Activated T-cell treated with anti-CD3 and anti-CD28 coated beads, Interleukin-2, amount 50 U/mL, for 1 hour (primary cell): ENCODE data around the gene KRTAP10-6.
"Not testable (repeated sequence)": the region's sequence is repeated elsewhere in the genome, so short reads cannot be mapped to it uniquely, and the experiment has no call there.

ENCODE experiments used
- DNase-seq: peaks from one replicate; pipeline ENCODE4 v3.0.0-alpha.2; 2020

The KRTAP10-6 gene

GRCh38 chr21:44596068-44596725 lies 3.9 kb upstream of the KRTAP10-6 start:
- DNase-seq, result no peak

- no peak for DNase-seq
Measured at GRCh38 chr21:44595524-44595923, 3.2 kb upstream of the KRTAP10-6 start.

DNA sequence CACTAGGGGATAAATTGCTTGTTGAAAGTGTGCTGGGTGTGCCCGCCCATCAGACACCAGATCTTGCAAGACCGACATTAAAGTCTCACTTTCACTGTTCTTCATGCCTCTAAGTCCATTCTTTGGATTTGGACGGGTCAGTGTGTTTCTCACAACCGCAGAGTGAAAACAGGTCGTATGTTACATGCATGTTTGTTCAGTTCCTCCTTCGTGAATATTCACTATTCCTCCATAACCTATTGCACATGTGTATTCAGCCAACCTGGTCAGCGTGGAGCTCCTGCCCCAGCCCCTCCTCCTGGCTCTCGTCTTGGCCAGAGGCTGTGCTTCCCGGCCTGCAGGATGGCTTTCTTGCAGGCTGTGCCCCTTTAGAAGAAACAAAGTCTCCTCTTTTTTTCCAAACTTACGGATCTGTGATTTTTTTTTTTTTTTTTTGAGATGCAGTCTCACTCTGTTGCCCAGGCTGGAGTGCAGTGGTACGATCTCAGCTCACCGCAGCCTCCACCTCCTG lies 2.2 kb upstream of the KRTAP10-6 start:
- no peak for DNase-seq

DNA sequence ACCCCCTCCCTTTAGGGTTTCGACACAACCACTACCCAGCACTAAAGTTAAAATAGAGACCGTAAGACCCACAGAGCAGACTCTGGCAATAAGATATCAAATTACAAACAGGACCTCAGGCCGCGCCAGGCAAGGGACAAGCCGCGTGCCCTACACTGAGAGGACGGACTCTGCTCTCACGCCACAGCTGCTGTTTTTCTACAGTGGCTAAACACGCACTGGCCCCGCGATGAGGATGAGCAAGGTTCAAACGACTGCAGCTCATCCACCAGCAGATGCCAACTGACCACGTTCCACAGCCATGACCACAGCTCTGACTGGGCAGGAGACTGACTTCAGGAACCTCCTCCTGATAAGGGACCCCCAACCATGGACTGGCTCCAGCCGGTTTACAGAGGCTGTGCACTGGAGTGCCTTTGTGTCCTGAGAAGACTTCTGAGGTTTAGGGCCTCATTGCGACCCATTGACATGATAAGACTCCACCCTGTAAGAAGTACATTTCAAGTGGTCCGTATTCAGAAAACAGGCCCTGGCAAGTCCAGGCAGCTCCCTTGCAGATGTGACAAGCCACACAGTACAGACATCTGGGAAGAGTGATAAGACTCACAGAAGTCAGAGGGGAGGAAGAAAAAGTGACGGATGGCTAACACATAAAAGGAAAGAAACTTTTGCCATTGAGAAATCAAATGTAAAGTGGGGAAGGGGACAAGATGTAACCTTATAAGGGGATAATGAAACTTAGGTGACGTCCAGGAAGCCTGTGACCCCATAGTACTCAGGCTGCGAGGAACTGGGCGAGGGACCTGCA lies 1.5 kb upstream of the KRTAP10-6 start:
- no peak for DNase-seq

DNA sequence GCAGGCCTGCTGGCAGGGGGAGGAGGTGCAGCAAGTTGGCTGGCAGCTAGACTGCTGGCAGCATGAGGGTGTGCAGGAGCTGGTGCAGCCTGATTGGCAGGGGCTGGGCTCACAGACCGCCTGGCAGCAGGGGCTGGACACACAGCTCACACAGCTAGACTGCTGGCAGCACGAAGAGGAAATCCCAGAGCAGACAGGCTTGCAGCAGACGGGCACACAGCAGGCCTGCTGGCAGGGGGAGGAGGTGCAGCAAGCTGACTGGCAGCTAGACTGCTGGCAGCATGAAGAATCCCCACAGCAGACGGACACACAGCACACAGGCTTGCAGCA lies 539 bp downstream of the KRTAP10-6 start:
- peak; percentile 13 for DNase-seq

GRCh38 chr21:44590897-44591800 lies 1.2 kb downstream of the KRTAP10-6 start:
- DNase-seq, result not testable (repeated sequence)

DNA sequence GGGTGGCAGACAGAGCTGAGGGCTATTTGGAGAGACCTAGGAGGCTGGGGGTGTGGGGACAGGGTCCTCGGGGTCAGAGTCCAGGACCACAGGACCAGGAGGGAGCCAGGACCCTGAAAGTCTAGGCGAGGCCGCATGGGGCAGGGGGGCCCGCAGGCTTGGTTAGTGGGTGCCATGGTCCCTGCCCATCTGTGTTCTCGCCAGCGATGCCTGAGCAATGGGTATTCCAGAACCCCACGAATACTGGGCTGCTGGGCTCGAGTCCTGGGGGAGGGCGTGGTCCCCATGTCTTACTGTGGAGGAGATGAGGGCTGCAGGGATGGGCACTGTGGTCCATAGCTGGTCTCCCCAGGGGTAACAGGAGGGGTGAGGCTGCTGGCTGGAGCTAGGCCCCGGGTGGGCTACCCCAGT lies 2.0 kb downstream of the KRTAP10-6 start:
- no peak for DNase-seq

GRCh38 chr21:44589586-44590305 lies 2.6 kb downstream of the KRTAP10-6 start:
- DNase-seq, result no peak

DNA sequence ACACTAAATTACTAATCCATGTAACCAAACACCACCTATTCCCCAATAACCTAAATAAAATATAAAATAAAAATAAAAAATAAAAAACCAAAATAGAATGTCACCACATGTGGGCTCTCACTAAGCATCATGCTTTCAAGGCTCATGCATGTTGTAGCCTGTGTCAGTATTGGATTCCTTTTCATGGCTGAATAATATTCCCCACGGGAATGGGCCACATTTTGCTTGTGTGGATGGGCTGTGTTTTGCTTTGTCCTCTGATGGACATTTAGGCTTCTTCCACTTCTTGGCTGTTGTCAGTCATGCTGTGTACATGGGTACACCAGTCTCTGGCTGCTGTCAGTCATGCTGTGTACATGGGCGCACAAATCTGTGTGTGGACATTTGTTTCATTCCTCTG lies 3.2 kb downstream of the KRTAP10-6 start:
- no peak for DNase-seq

DNA sequence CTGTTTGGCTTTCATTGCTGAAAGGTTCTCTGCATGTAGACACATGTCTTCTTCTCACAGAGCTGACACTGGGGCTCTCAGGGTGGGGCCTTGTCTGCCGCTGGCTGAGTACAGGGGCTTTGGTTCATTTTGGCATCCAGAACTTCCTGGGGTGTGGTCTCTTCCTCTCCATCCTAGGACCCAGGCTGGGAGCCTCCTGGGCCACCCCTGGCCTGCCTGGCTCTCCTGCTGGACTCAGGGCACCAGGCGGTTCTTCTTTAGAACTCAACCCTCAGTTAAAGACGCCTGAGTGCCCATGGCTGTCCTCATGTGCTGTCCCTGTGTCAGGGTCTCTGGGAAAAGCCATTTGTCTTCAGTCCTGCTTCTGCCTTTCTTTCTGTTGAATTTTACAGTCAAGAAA lies 6.4 kb downstream of the KRTAP10-6 start:
- DNase-seq, result no peak

DNA sequence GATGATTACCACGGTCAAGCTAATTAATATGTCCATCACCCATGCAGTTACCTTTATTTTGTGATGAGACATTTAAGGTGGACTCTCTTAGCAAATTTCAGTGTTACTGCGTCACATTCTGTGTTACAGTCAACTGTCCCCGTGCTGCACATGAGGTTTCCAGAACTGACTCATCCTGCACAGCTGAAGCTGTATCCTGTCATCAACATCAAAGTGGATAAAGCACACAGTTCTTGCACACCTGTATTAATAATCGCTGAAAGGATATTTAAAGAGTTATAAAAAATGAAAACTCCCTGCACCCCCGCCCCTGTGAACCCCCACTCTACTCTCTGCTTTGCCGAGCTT lies 8.5 kb downstream of the KRTAP10-6 start:
- no peak for DNase-seq

DNA sequence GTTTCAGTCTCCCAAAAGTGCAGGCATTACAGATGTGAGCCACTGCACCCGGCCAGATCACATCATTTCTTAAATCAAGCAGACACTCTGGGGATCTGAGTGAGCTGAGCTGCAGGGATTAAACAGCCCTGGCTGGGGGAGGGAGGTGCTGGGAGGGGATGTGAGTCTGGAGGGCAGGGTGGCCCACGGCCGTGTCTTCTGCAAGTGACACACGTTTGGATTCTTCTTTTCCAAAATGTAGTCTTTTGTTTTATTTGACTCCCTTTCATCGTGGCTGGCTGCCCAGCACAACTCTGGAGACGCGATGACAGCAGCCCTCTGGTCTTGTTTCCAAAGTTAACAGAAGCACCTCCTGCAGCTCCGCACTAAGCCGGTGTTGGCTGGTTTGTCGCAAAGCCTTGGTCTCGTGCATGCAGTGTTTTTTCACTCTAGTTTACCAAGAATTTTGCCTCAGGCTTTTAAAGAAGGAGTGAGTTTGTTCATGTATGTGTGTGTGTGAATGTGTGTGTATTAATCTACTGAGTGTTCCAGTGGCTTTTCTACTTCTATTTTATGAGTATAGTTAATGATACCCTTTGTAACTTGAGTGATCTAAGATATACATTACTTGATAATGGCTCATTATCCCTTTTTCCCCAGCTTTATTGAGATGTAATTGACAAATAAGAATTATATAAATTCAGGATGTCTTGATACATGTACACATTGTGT lies 9.1 kb downstream of the KRTAP10-6 start:
- DNase-seq, result no peak

GRCh38 chr21:44582055-44582454 lies 10.2 kb downstream of the KRTAP10-6 start:
- no peak for DNase-seq

DNA sequence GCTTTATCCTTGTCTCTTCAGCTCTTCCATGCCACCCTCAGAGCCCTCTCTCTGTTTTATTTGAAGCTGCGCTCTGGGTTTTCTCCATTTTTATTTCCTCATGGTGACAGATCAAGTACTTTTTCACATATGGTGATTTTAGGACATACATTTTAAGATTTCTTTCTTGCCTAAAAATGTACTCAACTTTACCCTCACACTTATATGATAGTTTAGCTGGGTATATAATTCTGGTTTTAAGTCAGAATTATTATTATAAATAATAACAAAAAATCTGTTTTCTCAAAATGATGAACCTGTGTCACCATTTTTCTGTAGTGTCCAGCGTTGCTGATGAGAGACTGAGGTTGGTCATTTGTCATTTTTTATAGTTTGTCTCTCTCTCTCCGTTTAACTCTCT lies 11.1 kb downstream of the KRTAP10-6 start:
- no peak for DNase-seq

DNA sequence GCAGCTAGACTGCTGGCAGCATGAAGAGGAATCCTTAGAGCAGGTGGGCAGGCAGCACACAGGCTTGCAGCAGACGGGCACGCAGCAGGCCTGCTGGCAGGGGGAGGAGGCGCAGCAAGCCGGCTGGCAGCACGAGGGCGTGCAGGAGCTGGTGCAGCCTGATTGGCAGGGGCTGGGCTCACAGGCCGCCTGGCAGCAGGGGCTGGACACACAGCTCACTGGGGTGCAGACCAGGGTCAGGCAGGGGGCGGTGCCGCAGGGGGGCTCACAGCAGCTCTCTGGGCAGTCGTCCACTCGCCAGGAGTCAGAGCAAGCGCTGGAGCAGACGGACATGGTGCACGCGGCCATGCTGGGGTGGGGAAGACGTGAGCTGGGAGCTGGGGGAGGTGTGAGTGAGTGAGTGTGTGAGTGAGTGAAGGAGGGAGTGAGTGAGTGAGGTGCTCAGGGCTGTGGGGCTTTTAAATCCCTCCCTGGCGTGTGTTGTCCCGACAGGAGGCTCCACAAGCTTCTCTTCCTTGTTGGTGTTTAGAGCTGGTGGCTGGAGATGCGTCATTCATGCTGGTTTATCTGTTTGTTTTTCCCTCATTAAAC lies 12.0 kb downstream of the KRTAP10-6 start, which contains the start of gene KRTAP10-5:
KRTAP10-5 (minus strand) TSS at position 374 of the 591 bp plus-strand sequence; CDS start at position 348, 26 bp downstream.
- DNase-seq, result not testable (repeated sequence)

GRCh38 chr21:44579833-44580144 lies 12.5 kb downstream of the KRTAP10-6 start:
- no peak for DNase-seq

GRCh38 chr21:44579056-44579832 lies 13.1 kb downstream of the KRTAP10-6 start:
- no peak for DNase-seq

DNA sequence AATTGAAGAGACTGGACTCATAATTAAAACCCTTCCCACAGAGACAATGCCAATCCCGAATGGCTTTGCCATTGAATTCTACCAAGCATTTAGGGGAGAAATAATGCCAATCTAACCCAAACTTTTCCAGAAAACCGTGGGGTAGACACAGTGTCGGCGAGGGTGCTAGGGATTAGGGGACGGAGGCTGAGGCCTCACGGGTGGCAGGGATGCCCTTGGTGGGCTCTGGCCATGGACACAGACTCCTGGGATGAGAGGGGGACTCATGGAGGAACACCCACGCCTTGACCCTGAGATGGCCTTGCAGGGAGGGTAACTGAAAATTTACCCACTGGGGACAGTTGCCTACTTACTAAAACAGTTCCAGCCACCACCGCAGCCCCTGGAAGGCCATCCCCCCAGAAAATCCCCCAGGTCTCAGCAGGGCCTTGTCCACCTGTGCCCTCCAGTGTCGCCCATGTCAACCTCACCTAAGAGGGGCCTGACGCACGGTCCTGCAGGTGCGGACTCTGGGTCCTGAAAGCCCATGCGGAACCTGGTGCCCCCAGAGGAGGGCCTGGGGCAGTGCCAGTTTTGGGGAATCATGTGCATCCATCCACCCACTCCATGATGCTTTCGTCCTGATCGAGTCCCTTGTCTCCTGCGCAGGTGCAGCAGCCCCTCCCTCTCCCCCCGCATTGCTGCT lies 13.8 kb downstream of the KRTAP10-6 start:
- no peak for DNase-seq

GRCh38 chr21:44576025-44576420 lies 16.3 kb downstream of the KRTAP10-6 start:
- DNase-seq, result no peak

- DNase-seq, result no peak
Measured at GRCh38 chr21:44575307-44576024, 16.8 kb downstream of the KRTAP10-6 start.
